H9 (cell line): ENCODE measurements around the gene LRP2. TPM values are rescaled to one million over a fixed set of nuclear protein-coding genes. Genes with fewer than 3 reads are reported as not detected.

ENCODE experiments used
- DNase-seq: peaks from one replicate; pipeline ENCODE4 v3.0.0-alpha.2; 2017
- H2AFZ ChIP-seq: one replicate; pipeline ENCODE4 v1.6.1; 2013; ENCODE audit warnings: mild to moderate bottlenecking, low read length, control low read depth, moderate library complexity
- H2AK5ac ChIP-seq: 2 replicates; pipeline ENCODE4 v1.6.1; 2013; ENCODE audit warnings: low read length, control low read depth, mixed read lengths; ENCODE audit not compliant: insufficient read length
- H2BK120ac ChIP-seq: one replicate; pipeline ENCODE4 v1.6.1; 2013; ENCODE audit warnings: low read depth, mild to moderate bottlenecking, low read length, control low read depth, inconsistent platforms; ENCODE audit not compliant: poor library complexity, severe bottlenecking
- H2BK12ac ChIP-seq: 2 replicates; pipeline ENCODE4 v1.6.1; 2013; ENCODE audit warnings: low read length, control low read depth, mixed read lengths, low read depth; ENCODE audit not compliant: insufficient read length
- H2BK15ac ChIP-seq: 2 replicates; pipeline ENCODE4 v1.6.1; 2013; ENCODE audit warnings: low read depth, low read length, control low read depth
- H2BK20ac ChIP-seq: one replicate; pipeline ENCODE4 v1.6.1; 2013; ENCODE audit warnings: low read depth, mild to moderate bottlenecking, low read length, control low read depth, inconsistent platforms; ENCODE audit not compliant: poor library complexity, severe bottlenecking
- H2BK5ac ChIP-seq: 2 replicates; pipeline ENCODE4 v1.6.1; 2013; ENCODE audit warnings: low read length, control low read depth, mixed read lengths; ENCODE audit not compliant: insufficient read length
- H3K14ac ChIP-seq: 2 replicates; pipeline ENCODE4 v1.6.1; 2013; ENCODE audit warnings: low read length, control low read depth; ENCODE audit not compliant: insufficient read depth
- H3K18ac ChIP-seq: 2 replicates; pipeline ENCODE4 v1.6.1; 2013; ENCODE audit warnings: low read depth, mild to moderate bottlenecking, mixed read lengths, low read length, control low read depth; ENCODE audit not compliant: insufficient read length
- H3K23ac ChIP-seq: 2 replicates; pipeline ENCODE4 v1.6.1; 2013; ENCODE audit warnings: low read length, control low read depth, mixed read lengths, low read depth; ENCODE audit not compliant: insufficient read length
- H3K23me2 ChIP-seq: 2 replicates; pipeline ENCODE4 v1.6.1; 2013; ENCODE audit warnings: low read depth, mild to moderate bottlenecking, mixed read lengths, low read length, control low read depth; ENCODE audit not compliant: insufficient read length, poor library complexity, severe bottlenecking
- H3K27ac ChIP-seq: 2 replicates; pipeline ENCODE4 v1.5.1; 2013; ENCODE audit warnings: low read length, control low read depth, mixed read lengths, low read depth; ENCODE audit not compliant: insufficient read length
- H3K27me3 ChIP-seq: 2 replicates; pipeline ENCODE4 v1.6.1; 2013; ENCODE audit warnings: low read length, control low read depth, inconsistent platforms; ENCODE audit not compliant: insufficient read depth
- H3K4ac ChIP-seq: 2 replicates; pipeline ENCODE4 v1.6.1; 2013; ENCODE audit warnings: low read depth, mild to moderate bottlenecking, control low read depth, inconsistent platforms, low read length, moderate library complexity
- H3K4me1 ChIP-seq: 2 replicates; pipeline ENCODE4 v1.6.1; 2013; ENCODE audit warnings: low read length, control low read depth, inconsistent platforms; ENCODE audit not compliant: insufficient read depth
- H3K4me2 ChIP-seq: 2 replicates; pipeline ENCODE4 v1.6.1; 2013; ENCODE audit warnings: low read length, control low read depth, mixed read lengths; ENCODE audit not compliant: insufficient read length, insufficient read depth
- H3K56ac ChIP-seq: 2 replicates; pipeline ENCODE4 v1.6.1; 2013; ENCODE audit warnings: low read depth, mild to moderate bottlenecking, mixed read lengths, low read length, control low read depth; ENCODE audit not compliant: insufficient read length
- H3K79me1 ChIP-seq: 2 replicates; pipeline ENCODE4 v1.6.1; 2013; ENCODE audit warnings: low read depth, mild to moderate bottlenecking, moderate library complexity, low read length, control low read depth, inconsistent platforms; ENCODE audit not compliant: insufficient read depth, poor library complexity, severe bottlenecking
- H3K79me2 ChIP-seq: 2 replicates; pipeline ENCODE4 v1.6.1; 2013; ENCODE audit warnings: low read length, control low read depth, inconsistent platforms; ENCODE audit not compliant: insufficient read depth
- H3K9ac ChIP-seq: 2 replicates; pipeline ENCODE4 v1.6.1; 2013; ENCODE audit warnings: low read length, control low read depth, mixed read lengths; ENCODE audit not compliant: insufficient read length; ENCODE audit errors: extremely low read depth
- H3K9me3 ChIP-seq: one replicate; pipeline ENCODE4 v1.6.1; 2013; ENCODE audit warnings: low read depth, low read length, inconsistent platforms; ENCODE audit not compliant: control insufficient read depth
- H3T11ph ChIP-seq: one replicate; pipeline ENCODE4 v1.6.1; 2013; ENCODE audit warnings: mild to moderate bottlenecking, low read length, control low read depth, inconsistent platforms
- H4K20me1 ChIP-seq: one replicate; pipeline ENCODE4 v1.6.1; 2013; ENCODE audit not compliant: control insufficient read depth, insufficient read length, insufficient read depth
- H4K5ac ChIP-seq: 2 replicates; pipeline ENCODE4 v1.6.1; 2013; ENCODE audit warnings: low read depth, mild to moderate bottlenecking, mixed read lengths, low read length, control low read depth; ENCODE audit not compliant: insufficient read length
- H4K8ac ChIP-seq: replicated peaks from 2 replicates; pipeline ENCODE4 v1.6.1; 2013; ENCODE audit warnings: low read length, control low read depth, mixed read lengths, low read depth; ENCODE audit not compliant: insufficient read length
- H4K91ac ChIP-seq: 2 replicates; pipeline ENCODE4 v1.6.1; 2013; ENCODE audit warnings: low read depth, mild to moderate bottlenecking, moderate library complexity, mixed read lengths, low read length, control low read depth; ENCODE audit not compliant: insufficient read length
- H3K27ac Mint-ChIP-seq, 3 experiments: 2 replicates in 2 of 3; 3 replicates in 1 of 3; pipeline ENCODE4 v1.8.0; 2020 to 2021; ENCODE audit warnings: mixed read lengths in 3 of 3, mild to moderate bottlenecking in 1 of 3, moderate library complexity in 1 of 3
- H3K27me3 Mint-ChIP-seq: 2 replicates; pipeline ENCODE4 v1.8.0; 2021; ENCODE audit warnings: low read depth, mild to moderate bottlenecking, moderate library complexity, mixed read lengths
- H3K36me3 Mint-ChIP-seq, 3 experiments: 2 replicates in 2 of 3; 3 replicates in 1 of 3; pipeline ENCODE4 v1.8.0; 2020 to 2021; ENCODE audit warnings: low read depth in 3 of 3, mixed read lengths in 3 of 3; ENCODE audit not compliant: insufficient read depth in 1 of 3
- H3K4me1 Mint-ChIP-seq, 2 experiments: 2 replicates each; pipeline ENCODE4 v1.8.0; 2020; ENCODE audit warnings: mixed read lengths in 2 of 2
- H3K4me3 Mint-ChIP-seq, 2 experiments: 2 replicates in 1 of 2; 3 replicates in 1 of 2; pipeline ENCODE4 v1.8.0; 2020 to 2021; ENCODE audit warnings: mild to moderate bottlenecking in 2 of 2, mixed read lengths in 2 of 2, moderate library complexity in 1 of 2
- H3K9me3 Mint-ChIP-seq, 2 experiments: 2 replicates in 1 of 2; 3 replicates in 1 of 2; pipeline ENCODE4 v1.8.0; 2020; ENCODE audit warnings: mild to moderate bottlenecking in 2 of 2, mixed read lengths in 2 of 2, moderate library complexity in 1 of 2
- WGBS: extraction: QIAGEN DNeasy Blood & Tissue Kit; methylation state at CpG from one replicate; pipeline ENCODE4 v1.1.7; 2013; ENCODE audit warnings: missing lambda C conversion rate, low lambda C conversion rate, mixed read lengths; ENCODE audit not compliant: insufficient read length; ENCODE audit errors: extremely low coverage; 5-methylcytosine and 5-hydroxymethylcytosine counted together
- total RNA-seq: library from RNA; stranded (reverse); gene quantifications from 2 replicates; pipeline ENCODE4 v1.2.1, GENCODE V29; 2021
- TF ChIP-seq, protein P1 (sequence below): fragments of 200-600 bp; sonication (generic); conservative IDR thresholded peaks from 3 replicates; pipeline ENCODE4 v1.8.0; 2021; ENCODE audit warnings: antibody characterized with exemption, mild to moderate bottlenecking

The LRP2 gene
- total RNA-seq, 1 experiment from 2014 or later = 1.4 TPM

DNA sequence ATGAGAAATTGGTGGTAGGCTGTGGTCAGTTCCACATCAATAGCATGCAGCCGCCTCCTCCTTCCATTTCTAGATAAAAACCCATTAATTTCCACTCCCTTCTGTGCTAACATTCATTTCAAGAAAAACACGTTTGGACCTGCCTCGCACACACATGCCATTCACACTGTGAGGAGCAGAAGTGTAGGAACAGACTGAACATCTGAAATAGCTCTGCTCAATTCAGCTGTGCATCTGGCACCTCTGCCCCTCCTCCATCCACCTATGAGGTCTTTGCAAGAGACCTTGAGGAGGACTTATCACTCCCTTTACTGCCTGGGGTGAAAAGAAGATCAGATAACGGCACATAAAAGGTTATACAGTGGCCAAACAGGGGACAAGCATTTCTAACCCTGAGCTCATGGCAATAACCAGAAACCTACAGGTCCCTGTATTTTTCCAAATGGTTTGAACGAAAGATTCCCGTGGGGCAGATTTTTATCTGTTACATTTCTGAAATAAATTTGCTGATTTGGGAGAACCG is 30.8 kb upstream of the LRP2 start:
- Mint-ChIP-seq H3K4me3 (no peak overlapping the region), H3K27ac (peak overlapping the region in 1 of 3 experiments; percentile 32; a peak in 1 of 7 replicates), H3K9me3 (no peaks in the 10 kb centered on the region), H3K4me1 (peaks cover 33 to 35% of the 10 kb centered on the region in 2 experiments), H3K27me3 (no peaks in the 10 kb centered on the region), H3K36me3 (no peaks in the 10 kb centered on the region)
- no peak overlapping the region for H2BK120ac ChIP-seq
- no peak for DNase-seq
- TF ChIP-seq, protein P1, sequence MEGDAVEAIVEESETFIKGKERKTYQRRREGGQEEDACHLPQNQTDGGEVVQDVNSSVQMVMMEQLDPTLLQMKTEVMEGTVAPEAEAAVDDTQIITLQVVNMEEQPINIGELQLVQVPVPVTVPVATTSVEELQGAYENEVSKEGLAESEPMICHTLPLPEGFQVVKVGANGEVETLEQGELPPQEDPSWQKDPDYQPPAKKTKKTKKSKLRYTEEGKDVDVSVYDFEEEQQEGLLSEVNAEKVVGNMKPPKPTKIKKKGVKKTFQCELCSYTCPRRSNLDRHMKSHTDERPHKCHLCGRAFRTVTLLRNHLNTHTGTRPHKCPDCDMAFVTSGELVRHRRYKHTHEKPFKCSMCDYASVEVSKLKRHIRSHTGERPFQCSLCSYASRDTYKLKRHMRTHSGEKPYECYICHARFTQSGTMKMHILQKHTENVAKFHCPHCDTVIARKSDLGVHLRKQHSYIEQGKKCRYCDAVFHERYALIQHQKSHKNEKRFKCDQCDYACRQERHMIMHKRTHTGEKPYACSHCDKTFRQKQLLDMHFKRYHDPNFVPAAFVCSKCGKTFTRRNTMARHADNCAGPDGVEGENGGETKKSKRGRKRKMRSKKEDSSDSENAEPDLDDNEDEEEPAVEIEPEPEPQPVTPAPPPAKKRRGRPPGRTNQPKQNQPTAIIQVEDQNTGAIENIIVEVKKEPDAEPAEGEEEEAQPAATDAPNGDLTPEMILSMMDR = no peak
- no peaks in the 10 kb centered on the region for H3K27me3 ChIP-seq
- WGBS = no CpG with 5 or more reads among the region's 7 CpGs
- no peak overlapping the region for H2BK15ac ChIP-seq
- no peaks in the 10 kb centered on the region for H4K20me1 ChIP-seq
- H2AK5ac ChIP-seq = no peak overlapping the region
- no peaks in the 10 kb centered on the region for H3K9me3 ChIP-seq
- H3K4me1 ChIP-seq = no peaks in the 10 kb centered on the region
- no peak overlapping the region for H3K4ac ChIP-seq
- H3K79me2 ChIP-seq = no peaks in the 10 kb centered on the region
- H3K14ac ChIP-seq = no peak overlapping the region
- no peak overlapping the region for H3T11ph ChIP-seq
- no peak overlapping the region for H4K5ac ChIP-seq
- H3K79me1 ChIP-seq = no peaks in the 10 kb centered on the region
- H4K91ac ChIP-seq = no peak overlapping the region
- no peak overlapping the region for H2BK5ac ChIP-seq
- H3K4me2 ChIP-seq = no peak overlapping the region
- no peaks in the 10 kb centered on the region for H3K23me2 ChIP-seq
- H2BK20ac ChIP-seq = no peak overlapping the region
- no peak overlapping the region for H3K18ac ChIP-seq
- no peak overlapping the region for H2BK12ac ChIP-seq
- H3K23ac ChIP-seq = no peak overlapping the region
- no peak overlapping the region for H3K9ac ChIP-seq
- H2AFZ ChIP-seq = no peak overlapping the region
- H4K8ac ChIP-seq = no peak overlapping the region
- no peak overlapping the region for H3K56ac ChIP-seq
- no peak overlapping the region for H3K27ac ChIP-seq
